Mesothelial cell of epicardium (in vitro differentiated cells): Measurements from ENCODE around the gene SOX11. TPM values are rescaled to one million over a fixed set of nuclear protein-coding genes. Genes with fewer than 3 reads are reported as not detected.
A peak's percentile ranks its signal among the peaks of the same experiment; 100 is the strongest.

Experiments
- DNase-seq, 2 experiments: peaks; one replicate each; pipeline ENCODE4 v3.0.0; 2021; ENCODE audit warnings: low spot score in 2 of 2; ENCODE audit not compliant: unreplicated experiment in 2 of 2
- H3K27ac Mint-ChIP-seq: 2 replicates; pipeline ENCODE4 v1.8.0; 2021; ENCODE audit warnings: mixed read lengths
- H3K27me3 Mint-ChIP-seq: 2 replicates; pipeline ENCODE4 v1.8.0; 2021; ENCODE audit warnings: low read depth, mixed read lengths
- H3K36me3 Mint-ChIP-seq: 2 replicates; pipeline ENCODE4 v1.8.0; 2021; ENCODE audit warnings: mixed read lengths
- H3K4me1 Mint-ChIP-seq: 2 replicates; pipeline ENCODE4 v1.8.0; 2021; ENCODE audit warnings: mixed read lengths
- H3K4me3 Mint-ChIP-seq: 2 replicates; pipeline ENCODE4 v1.8.0; 2021; ENCODE audit warnings: mild to moderate bottlenecking, moderate library complexity, mixed read lengths
- H3K9me3 Mint-ChIP-seq: 2 replicates; pipeline ENCODE4 v1.8.0; 2021; ENCODE audit warnings: mixed read lengths
- total RNA-seq: library from RNA; stranded (reverse); gene quantifications from 3 replicates; pipeline ENCODE4 v1.2.1, GENCODE V29; 2021
- TF ChIP-seq, protein P1 (sequence below): fragments of 200-600 bp; sonication (generic); IDR thresholded peaks from one replicate; pipeline ENCODE4 v1.5.0; 2021; ENCODE audit warnings: antibody characterized with exemption; ENCODE audit not compliant: unreplicated experiment

Gene SOX11
- total RNA-seq, 1 donor from 2014 or later = 46.2 TPM

DNA sequence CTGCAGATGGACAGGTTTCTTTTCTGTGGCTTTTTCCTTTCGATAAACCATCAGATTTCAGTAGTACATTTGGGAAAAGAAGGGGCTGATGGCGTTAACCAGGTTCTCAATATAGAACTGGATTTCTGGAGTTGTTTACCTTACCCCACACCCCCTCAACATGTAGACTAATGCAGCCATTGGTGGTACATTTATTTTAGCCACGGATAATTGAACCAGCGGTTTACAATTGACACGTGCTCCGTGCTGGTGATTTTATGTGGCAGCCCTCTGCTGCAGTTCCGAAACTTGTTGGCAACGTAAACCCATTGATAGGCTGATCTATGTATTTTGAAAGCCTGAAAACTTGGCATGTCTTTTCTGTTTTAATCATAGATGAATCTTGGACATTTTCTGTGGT, 5.4 kb downstream of the SOX11 start:
- TF ChIP-seq, protein P1, sequence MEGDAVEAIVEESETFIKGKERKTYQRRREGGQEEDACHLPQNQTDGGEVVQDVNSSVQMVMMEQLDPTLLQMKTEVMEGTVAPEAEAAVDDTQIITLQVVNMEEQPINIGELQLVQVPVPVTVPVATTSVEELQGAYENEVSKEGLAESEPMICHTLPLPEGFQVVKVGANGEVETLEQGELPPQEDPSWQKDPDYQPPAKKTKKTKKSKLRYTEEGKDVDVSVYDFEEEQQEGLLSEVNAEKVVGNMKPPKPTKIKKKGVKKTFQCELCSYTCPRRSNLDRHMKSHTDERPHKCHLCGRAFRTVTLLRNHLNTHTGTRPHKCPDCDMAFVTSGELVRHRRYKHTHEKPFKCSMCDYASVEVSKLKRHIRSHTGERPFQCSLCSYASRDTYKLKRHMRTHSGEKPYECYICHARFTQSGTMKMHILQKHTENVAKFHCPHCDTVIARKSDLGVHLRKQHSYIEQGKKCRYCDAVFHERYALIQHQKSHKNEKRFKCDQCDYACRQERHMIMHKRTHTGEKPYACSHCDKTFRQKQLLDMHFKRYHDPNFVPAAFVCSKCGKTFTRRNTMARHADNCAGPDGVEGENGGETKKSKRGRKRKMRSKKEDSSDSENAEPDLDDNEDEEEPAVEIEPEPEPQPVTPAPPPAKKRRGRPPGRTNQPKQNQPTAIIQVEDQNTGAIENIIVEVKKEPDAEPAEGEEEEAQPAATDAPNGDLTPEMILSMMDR = no peak
- H3K36me3 Mint-ChIP-seq = peaks cover 6% of the 10 kb centered on the region
- H3K4me1 Mint-ChIP-seq = peaks cover 53% of the 10 kb centered on the region
- DNase-seq = no peak
- peak overlapping the region; percentile 92 for H3K27ac Mint-ChIP-seq
- H3K4me3 Mint-ChIP-seq = peak overlapping the region; percentile 86
- no peaks in the 10 kb centered on the region for H3K9me3 Mint-ChIP-seq
- no peaks in the 10 kb centered on the region for H3K27me3 Mint-ChIP-seq

DNA sequence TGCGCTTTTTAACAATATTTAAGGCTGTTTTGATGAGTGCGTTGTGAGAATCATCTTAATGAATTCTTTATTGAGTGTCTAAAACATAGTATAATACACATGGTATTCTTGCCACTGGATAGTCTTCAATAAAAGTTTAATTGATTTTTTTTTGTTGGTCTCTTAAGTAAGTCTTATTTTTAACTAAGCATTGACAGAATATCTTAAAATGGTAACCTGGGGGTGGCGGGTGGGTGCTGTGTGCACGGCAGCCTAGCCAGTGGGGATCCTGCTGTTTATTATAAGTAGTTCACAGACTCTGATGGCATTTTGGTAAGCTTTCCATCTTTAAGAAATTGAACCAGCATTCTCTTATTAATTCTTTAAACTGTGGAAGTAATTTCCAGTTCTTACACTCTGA, 6.0 kb downstream of the SOX11 start:
- H3K4me3 Mint-ChIP-seq = peak overlapping the region; percentile 86
- TF ChIP-seq, protein P1 = no peak
- no peaks in the 10 kb centered on the region for H3K9me3 Mint-ChIP-seq
- peaks cover 11% of the 10 kb centered on the region for H3K36me3 Mint-ChIP-seq
- peaks cover 53% of the 10 kb centered on the region for H3K4me1 Mint-ChIP-seq
- peak overlapping the region; percentile 92 for H3K27ac Mint-ChIP-seq
- no peaks in the 10 kb centered on the region for H3K27me3 Mint-ChIP-seq
- no peak for DNase-seq

DNA sequence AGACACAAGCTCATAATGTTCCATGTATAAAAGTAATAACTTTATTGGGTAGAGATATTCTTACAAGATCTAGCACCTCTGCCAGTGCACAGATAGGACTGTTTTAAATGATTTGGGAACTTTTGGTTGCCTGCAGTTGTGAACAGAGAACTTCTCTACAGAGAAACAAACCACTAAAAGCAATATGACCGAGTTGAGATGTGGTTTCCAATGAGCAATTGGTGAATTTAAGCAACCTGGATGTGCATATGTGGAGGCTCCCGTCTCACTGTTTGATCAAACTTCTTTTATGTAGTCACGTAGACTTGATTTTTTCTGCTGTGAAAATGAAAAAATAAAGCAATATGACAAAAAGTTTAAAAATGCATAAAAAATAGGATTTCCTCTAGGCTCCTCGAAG, 7.8 kb downstream of the SOX11 start:
- TF ChIP-seq, protein P1 = no peak
- no peak overlapping the region for H3K4me3 Mint-ChIP-seq
- no peak overlapping the region for H3K27ac Mint-ChIP-seq
- H3K4me1 Mint-ChIP-seq = peaks cover 42% of the 10 kb centered on the region
- DNase-seq = no peak
- peaks cover 11% of the 10 kb centered on the region for H3K36me3 Mint-ChIP-seq
- peaks cover 2% of the 10 kb centered on the region for H3K27me3 Mint-ChIP-seq
- no peaks in the 10 kb centered on the region for H3K9me3 Mint-ChIP-seq

DNA sequence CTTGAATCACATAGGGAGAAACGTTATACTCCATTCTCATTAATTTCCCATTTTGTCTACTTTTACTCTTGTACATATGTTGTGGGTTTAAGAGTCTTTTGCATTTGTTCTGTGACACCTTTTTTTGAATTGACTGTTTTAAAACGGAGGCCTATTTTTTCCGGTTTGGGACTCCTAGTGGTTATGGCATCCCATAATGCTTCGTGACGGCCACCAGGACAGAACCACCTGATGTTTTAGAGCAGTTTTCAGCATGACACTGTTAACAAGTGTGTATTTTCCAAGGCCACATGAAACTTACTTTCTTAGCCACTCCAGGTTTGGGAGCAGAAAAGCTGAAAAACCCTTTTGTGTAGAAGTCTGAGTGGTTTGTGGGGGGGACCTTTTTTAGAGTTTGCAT, 8.4 kb downstream of the SOX11 start:
- H3K36me3 Mint-ChIP-seq = peaks cover 11% of the 10 kb centered on the region
- no peak overlapping the region for H3K4me3 Mint-ChIP-seq
- peaks cover 36% of the 10 kb centered on the region for H3K4me1 Mint-ChIP-seq
- no peak overlapping the region for H3K27ac Mint-ChIP-seq
- TF ChIP-seq, protein P1 = no peak
- H3K9me3 Mint-ChIP-seq = no peaks in the 10 kb centered on the region
- H3K27me3 Mint-ChIP-seq = peaks cover 3% of the 10 kb centered on the region
- DNase-seq = no peak

DNA sequence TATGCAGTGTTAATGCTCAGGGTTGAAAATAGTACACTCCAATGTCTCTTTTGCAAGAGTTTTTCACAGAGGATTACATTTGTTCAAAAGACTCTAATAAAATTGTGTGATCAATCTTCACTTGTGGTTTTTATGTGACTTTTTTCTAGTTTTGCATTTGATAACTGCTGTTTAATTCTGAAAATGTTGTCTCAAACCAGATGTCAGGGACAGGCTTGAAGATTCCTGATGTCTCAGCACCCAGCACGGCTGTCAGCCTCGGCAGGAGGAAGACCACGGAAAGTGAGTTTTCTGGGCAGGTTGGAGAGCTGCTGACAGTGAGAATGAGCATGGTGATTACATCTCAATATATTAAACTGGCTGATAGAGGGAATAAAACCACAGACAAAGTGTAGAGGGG, 9.1 kb downstream of the SOX11 start:
- TF ChIP-seq, protein P1 = no peak
- no peaks in the 10 kb centered on the region for H3K9me3 Mint-ChIP-seq
- peaks cover 3% of the 10 kb centered on the region for H3K27me3 Mint-ChIP-seq
- H3K36me3 Mint-ChIP-seq = peaks cover 11% of the 10 kb centered on the region
- H3K4me3 Mint-ChIP-seq = no peak overlapping the region
- H3K27ac Mint-ChIP-seq = no peak overlapping the region
- peaks cover 33% of the 10 kb centered on the region for H3K4me1 Mint-ChIP-seq
- no peak for DNase-seq

DNA sequence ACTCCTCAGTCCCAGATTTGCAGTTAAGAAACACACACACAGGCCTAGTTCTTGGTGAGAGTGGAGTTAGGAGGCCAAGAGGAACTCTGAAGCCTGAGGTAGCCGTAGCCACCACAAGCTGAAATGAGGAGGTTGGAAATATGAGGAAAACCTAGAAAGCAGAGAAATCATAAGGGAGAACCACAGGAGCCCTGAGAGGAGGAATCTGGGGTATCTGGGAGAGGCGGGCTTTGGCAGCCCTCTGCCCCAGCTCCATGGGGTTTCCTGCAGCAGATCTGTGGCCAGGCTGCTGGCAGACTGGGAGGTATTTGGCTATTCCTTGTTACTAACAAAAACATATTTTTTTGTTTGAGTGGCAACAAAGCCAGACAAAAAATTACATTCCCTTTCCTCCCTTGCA, 11.0 kb downstream of the SOX11 start:
- H3K36me3 Mint-ChIP-seq = peaks cover 11% of the 10 kb centered on the region
- no peak for DNase-seq
- no peak overlapping the region for H3K27ac Mint-ChIP-seq
- peaks cover 3% of the 10 kb centered on the region for H3K27me3 Mint-ChIP-seq
- H3K9me3 Mint-ChIP-seq = no peaks in the 10 kb centered on the region
- H3K4me1 Mint-ChIP-seq = peaks cover 27% of the 10 kb centered on the region
- no peak overlapping the region for H3K4me3 Mint-ChIP-seq
- TF ChIP-seq, protein P1 = no peak
